Left cardiac atrium (tissue), 4 donors: ENCODE results near the gene ARPC4. TPM values are rescaled to one million over a fixed set of nuclear protein-coding genes. Genes with fewer than 3 reads are reported as not detected.

Experiments used
- ATAC-seq, 2 donors: fragments of 200-7000 bp; cut with Tn5 transposase; one replicate each; pipeline ENCODE4 v1.9.1; 2020; ENCODE audit warnings: mild to moderate bottlenecking in 2 of 2, moderate library complexity in 2 of 2
- DNase-seq: peaks from one replicate; pipeline ENCODE4 v3.0.0-alpha.2; 2020
- intact Hi-C, 2 donors: fragments of 100-400 bp; cut with DNase I; formaldehyde crosslinking; loops; one replicate each; pipeline versions ENCODE4 v1.14.1 to v1.15.1; 2022 to 2023
- total RNA-seq, 2 donors: library from RNA; stranded (reverse); fragmentation: NEBNext Ultra II Directional; extraction: Animal tissue kit (Norgen Biotek cat#: 25700); gene quantifications; one replicate each; pipeline ENCODE4 v1.2.1, GENCODE V29; 2021
- donor health status: DM: no; HTN: yes; CAD: no.
- donor health status: DM: no; HTN: yes; CAD: no; lungs with severe emphysema.
- donor health status: DM: yes; HTN: yes; CAD: no.
- donor health status: Dilated cardiomyopathy.

ARPC4 gene
- total RNA-seq, 2 donors from 2014 or later = 80.8 to 96.2 TPM

DNA sequence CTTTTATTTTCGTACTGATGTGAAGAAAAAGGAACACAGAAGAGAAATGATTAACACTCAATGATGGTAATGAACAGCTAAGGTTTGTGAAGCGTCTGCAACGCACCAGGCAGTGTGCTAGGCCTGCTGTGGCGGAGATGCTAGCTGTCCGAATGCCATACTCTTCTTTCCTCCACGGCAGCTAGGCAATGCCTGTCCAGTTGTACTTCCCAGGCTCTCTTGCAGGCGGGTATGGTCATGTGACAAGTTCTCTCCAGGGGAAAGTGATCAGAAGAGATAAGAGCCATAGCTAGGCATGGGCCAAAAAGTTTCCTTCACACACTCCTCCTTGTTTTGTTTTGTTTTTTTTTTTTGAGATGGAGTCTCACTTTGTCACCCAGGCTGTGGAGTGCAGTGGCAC, 7.3 kb upstream of the ARPC4 start:
- ATAC-seq (peak in 1 of 2 donors; percentile 72), DNase-seq (no peak)
- intact Hi-C loops = no loop called here

DNA sequence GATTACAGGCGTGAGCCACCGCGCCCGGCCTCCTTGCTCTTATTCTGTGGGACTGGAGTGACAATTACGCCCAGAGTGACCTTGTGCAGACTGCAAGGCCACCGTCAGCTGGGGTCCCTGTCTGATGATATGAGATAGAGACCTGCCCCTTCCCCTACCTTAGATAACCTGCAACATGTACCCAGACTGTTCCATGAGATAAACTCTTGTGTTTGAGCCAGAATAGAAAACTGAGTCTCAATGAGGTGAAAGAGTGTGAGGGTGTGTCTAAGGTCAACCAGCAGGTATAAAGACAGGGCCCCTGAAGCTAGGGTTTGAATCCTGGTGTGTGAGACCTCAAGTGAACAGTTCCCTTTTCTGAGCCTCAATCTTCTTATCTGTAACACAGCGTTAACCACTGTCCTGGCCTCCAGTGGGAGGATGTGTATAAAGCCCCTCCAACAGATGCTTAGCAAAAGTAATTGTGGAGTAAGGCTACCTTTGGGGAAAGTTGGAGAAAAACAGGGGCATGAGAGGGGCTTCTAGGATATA, 6.6 kb upstream of the ARPC4 start:
- ATAC-seq = no peak
- intact Hi-C loops = no loop called here
- DNase-seq = no peak

GRCh38 chr3:9786825-9787669, 5.8 kb upstream of the ARPC4 start:
- ATAC-seq (no peak), DNase-seq (no peak)
- intact Hi-C loops = no loop called here

- no peak for ATAC-seq
- DNase-seq = no peak
- intact Hi-C loops = no loop called here
Measured at GRCh38 chr3:9787714-9788113, 5.2 kb upstream of the ARPC4 start.

DNA sequence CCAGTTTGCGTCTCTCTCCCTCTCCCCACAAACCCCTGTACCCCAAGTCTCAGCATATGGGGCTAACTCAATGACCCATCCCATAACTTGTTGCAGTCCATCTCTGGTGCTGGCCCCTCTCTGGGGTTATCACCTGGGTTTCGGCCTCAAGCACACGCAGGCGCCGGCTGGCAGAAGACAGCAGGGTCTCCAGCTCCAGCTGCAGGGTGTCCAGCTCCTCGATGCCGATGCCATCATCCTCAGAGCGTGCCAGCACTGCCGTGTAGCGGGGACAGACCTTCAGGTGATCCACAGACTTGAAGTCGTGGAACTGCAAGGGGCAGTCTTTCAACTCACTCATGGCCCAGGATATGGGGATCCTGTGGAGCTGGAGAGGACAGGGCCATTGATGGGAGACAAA, 1.8 kb upstream of the ARPC4 start:
- DNase-seq (no peak), ATAC-seq (no peak)
- intact Hi-C loops = no loop called here

DNA sequence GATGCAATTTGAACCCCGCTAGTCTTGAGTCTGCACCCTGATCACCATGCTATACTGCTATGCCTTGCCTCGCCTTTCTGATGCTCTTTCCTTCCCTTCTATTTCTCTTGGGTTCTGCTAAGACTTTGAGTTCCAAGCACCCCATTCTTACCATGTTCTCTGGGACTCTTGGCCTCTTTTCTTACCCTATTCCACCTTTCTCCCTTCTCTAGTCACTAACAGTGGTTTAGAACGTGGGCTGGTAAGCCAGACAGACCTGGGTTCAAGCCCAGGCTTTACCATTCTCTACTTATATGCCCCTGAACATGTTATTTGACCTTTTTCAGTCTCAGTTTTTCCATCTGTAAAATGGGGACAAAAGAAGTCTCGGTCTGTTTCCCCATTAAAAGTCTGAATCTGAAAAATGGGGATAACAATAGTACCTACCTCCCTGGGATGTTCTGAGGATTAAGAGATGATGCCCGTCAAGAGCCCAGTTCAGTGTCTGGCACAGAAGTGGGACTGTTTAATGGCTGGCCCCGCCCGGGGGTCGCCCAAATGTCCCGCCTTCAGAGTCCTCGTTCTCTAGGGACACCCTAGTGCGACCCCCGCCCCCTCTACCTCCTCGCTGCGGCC, 985 bp upstream of the ARPC4 start:
- intact Hi-C loops = no loop called here
- ATAC-seq = no peak
- DNase-seq = no peak

DNA sequence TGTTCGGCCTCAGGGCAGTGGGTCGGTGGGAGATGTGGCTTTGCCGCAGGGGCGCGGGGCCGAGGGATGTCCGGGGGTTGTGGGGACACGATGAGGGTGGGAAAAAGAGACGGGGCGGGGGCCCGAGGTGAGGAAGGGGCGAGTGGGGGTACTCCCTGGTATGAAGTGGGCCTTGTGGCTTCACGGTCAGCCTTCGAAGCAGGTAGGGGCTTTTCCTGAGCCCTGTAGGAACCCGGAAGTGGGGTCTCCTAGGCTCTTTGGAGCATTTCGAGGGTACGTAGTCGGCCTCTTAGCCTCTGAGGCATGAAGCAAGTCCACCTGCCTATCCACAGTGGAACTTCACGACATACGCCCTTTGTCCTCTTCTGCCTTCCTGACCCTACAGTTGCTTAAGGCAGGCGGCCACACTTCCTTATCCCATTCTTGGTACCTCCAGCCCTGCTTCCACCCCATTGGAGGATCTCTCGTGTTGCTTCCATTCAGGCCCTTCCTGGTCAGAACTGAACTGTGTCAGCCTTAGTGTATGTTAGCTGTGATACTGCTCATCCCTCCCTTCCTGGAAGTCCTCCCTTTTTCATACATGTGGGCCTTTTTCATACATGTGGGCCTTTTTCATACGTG, 389 bp downstream of the ARPC4 start:
- peak; percentile 1 to 23 for ATAC-seq
- intact Hi-C loops = no loop called here
- peak; percentile 37 for DNase-seq

GRCh38 chr3:9794400-9794799, 1.5 kb downstream of the ARPC4 start:
- ATAC-seq = no peak

GRCh38 chr3:9795207-9795606, 2.3 kb downstream of the ARPC4 start:
- no peak for ATAC-seq
- no peak for DNase-seq
- intact Hi-C loops = no loop called here

More at GRCh38 chr3:9794400-9794799, 1.5 kb downstream of the ARPC4 start:
- intact Hi-C loops = no loop called here
- DNase-seq = no peak

DNA sequence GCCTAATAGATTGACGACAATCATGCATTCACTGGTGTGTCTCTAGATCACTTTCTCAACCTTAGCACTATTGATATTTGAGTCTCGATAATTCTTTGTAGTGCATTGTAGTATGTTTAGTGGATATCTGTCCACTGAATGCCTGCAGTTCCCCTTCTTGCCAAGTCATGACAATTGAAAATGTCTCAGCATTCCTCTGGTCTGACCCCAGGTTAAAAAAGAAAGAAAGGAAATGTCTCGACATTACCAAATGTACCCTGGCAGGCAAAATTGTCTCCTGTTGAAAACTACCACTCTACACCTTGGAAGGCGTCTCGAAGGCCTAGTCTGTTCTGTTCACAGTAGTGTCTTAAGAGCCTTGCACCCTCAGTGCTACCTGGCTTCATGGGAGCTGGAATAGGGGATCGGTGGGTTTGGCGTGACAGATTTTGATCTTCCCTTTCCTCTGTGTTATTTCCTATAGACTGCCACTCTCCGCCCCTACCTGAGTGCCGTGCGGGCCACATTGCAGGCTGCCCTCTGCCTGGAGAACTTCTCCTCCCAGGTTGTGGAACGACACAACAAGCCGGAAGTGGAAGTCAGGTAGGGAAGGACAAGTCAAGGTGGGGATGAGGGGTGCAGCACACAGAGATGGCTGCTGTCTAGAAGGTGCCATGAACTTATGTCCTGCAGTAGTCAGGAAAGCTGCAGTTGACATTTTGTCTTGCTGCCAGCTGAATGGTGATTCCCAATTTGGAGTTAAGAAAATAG, 4.5 kb downstream of the ARPC4 start:
- DNase-seq (no peak), ATAC-seq (no peak)
- intact Hi-C loops = no loop called here

DNA sequence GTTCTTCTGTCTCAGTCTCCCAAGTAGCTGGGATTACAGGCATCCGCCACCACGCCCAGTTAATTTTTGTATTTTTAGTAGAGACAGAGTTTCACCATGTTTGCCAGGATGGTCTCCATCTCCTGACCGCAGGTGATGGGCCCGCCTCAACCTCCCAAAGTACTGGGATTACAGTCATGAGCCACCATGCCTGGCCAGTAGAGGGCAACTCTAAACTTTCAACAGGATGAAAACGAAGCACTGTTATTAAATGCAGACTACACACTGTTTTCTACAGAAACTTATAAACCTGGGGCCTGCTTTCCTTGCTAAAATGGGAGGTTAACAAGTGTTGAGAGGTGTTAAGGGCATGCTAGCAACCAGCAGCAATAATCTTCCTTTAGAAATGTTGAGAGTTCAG, 7.6 kb downstream of the ARPC4 start:
- intact Hi-C loops = loop anchor here in 1 of 2 donors (10.0 kb wide), 1 partner anchor 66 kb away; the partner anchor contains the start of gene BRPF1
- ATAC-seq (no peak), DNase-seq (no peak)

GRCh38 chr3:9803494-9803893, 10.6 kb downstream of the ARPC4 start:
- intact Hi-C loops = loop anchor here in 1 of 2 donors (10.0 kb wide), 1 partner anchor 69 kb away; the partner anchor contains the start of gene BRPF1

DNA sequence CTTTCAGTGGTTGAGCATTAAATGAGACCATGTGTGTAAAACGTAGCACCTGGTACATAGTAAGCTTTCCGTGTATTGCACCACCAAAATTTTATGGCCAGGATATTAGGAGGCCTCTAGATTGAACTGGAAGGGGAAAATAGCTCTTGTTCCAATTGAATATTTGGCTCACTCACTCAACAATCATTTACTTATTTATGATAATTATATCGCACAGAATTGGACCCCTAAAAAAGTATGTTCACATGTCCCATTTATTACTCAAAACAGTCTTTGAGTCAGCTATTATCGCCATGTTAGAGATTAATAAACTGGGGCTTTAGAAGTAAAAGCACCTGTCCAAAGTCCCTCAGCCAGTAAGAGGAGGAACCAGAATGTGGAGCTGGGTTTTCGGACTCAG, 12.1 kb downstream of the ARPC4 start:
- no peak for ATAC-seq

More at GRCh38 chr3:9803494-9803893, 10.6 kb downstream of the ARPC4 start:
- DNase-seq (no peak), ATAC-seq (peak in 1 of 2 donors; percentile 6)

GRCh38 chr3:9806137-9806536, 13.3 kb downstream of the ARPC4 start:
- DNase-seq = no peak
- ATAC-seq = no peak
- intact Hi-C loops = loop anchor here in 1 of 2 donors (10.0 kb wide), 1 partner anchor 71 kb away; the partner anchor contains the start of gene BRPF1

More for the DNA sequence above, 12.1 kb downstream of the ARPC4 start:
- intact Hi-C loops = loop anchor here in 1 of 2 donors (10.0 kb wide), 1 partner anchor 70 kb away; the partner anchor contains the start of gene BRPF1
- DNase-seq = no peak

GRCh38 chr3:9806688-9807589, 14.1 kb downstream of the ARPC4 start:
- ATAC-seq = no peak
- no peak for DNase-seq
- intact Hi-C loops = loop anchor here in 1 of 2 donors (10.0 kb wide), 1 partner anchor 72 kb away; the partner anchor contains the start of gene BRPF1

DNA sequence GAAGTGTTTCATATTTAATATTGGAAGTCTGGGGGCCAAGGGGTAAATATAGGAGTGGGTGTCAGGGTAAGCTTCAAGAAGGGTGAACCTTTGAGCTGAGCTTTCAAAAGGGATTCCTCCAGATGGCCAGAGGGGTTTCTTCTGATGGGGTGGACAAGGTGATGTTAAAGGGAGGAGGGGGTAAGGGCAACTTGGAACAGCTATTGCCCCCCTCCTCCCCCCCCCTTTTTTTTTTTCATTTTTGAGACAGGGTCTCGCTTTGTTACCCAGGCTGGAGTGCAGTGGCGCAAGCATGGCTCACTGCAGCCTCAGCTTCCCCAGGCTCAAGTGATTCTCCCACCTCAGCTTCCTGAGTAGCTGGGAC, 15.1 kb downstream of the ARPC4 start:
- intact Hi-C loops = loop anchor here in 1 of 2 donors (10.0 kb wide), 1 partner anchor 73 kb away; the partner anchor contains the start of gene BRPF1
- ATAC-seq = no peak
- no peak for DNase-seq

GRCh38 chr3:9808345-9809037, 15.6 kb downstream of the ARPC4 start:
- ATAC-seq (peak in 1 of 2 donors; percentile 1), DNase-seq (no peak)
- intact Hi-C loops = loop anchor here in 1 of 2 donors (10.0 kb wide), 1 partner anchor 74 kb away; the partner anchor contains the start of gene BRPF1
